DMS53 treated with DMSO at 0.1 percent for 48 hours (cell line): ENCODE data around the gene COL12A1.

Experiments
- DNase-seq: peaks from one replicate; lab custom pipeline; 2025; ENCODE audit not compliant: unreplicated experiment; lab: John Stamatoyannopoulos, UW

The COL12A1 gene

DNA sequence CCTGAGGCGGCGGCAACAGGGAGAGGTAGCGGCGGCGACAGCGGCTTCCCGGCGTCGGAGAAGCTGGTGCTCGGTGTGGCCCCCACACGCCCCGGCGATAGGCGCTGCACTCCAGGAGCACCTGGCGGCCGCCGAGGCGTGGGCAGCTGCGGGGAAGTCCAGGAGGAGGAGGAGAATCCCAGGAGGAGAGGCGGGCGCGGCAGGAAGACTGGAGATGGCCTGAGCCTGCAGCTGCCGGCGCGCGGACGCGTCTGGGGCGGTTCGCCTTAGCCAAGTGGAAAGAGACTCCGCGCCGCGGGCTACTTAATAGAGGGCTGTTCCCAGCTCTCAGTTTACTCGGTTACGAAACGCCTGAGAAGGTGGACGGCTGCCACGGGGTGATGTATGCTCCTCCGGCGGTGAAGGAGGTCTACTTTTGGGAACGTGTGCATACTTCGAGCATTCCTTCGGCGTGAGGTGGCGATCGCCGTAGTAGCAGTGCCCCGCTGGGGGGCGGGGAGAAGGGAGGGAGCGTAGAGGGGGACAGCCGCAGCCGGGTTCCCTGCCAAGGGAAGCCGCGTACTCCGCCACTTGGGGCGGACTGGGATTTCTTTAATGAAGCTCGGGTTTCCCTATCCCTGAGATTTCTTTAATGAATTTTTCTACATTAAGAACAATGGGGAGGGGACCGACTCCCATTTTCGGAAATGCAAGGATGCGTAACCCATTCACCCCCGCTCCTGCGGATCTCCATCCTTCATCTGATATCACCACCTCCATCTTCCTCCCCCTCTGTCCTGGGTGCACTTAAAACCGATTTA is at the start of gene COL12A1:
COL12A1 (minus strand) TSS at position 278 of the 800 bp plus-strand sequence. CDS start 3,261 bp downstream, outside the sequence.
- DNase-seq, result peak; percentile 66

GRCh38 chr6:75250552-75250951 is 44.7 kb upstream of the COL12A1 start:
- DNase-seq, result no peak

GRCh38 chr6:75249837-75250236 is 44.0 kb upstream of the COL12A1 start:
- no peak for DNase-seq

GRCh38 chr6:75246386-75246785 is 40.5 kb upstream of the COL12A1 start:
- no peak for DNase-seq

- DNase-seq, result no peak
Measured at GRCh38 chr6:75244063-75244584, 38.3 kb upstream of the COL12A1 start.

DNA sequence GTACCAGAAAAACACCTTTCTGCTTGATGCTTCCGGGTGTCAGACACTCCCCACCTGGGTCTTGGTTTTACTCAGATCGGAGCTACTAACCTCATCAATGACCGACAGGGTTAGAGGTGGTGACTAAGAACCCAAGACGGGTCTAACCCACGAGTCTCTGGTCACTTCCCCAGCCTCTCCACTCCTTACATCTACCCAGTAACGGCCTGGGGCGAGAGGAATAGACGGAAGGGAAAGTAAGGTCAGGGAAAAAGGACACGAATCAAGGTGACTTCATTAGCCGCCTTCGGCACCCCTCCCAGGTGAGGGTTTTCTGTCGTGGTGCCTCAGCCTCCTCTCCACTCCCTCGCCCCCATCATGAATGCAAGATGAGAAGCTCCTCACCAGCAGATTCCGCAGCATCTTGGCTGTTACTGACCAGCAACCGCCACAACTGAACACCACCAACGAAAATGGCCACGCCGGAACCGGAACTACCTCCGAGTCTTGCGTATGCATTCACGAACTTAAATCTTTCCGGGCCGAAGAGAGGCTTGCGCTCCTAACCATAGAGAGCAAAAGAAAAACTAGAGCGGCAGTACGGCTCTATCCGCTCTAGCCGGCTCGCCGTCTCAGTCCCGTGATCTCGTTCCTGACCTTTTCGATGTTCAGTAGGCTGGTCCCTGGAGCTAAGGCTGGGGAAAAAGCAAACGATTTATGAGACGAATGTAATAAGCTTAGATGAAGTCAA is 37.6 kb upstream of the COL12A1 start, which contains the start of gene COX7A2:
COX7A2 (minus strand) TSS at position 469 of the 730 bp plus-strand sequence; CDS start at position 402, 67 bp downstream.
- peak; percentile 99 for DNase-seq

DNA sequence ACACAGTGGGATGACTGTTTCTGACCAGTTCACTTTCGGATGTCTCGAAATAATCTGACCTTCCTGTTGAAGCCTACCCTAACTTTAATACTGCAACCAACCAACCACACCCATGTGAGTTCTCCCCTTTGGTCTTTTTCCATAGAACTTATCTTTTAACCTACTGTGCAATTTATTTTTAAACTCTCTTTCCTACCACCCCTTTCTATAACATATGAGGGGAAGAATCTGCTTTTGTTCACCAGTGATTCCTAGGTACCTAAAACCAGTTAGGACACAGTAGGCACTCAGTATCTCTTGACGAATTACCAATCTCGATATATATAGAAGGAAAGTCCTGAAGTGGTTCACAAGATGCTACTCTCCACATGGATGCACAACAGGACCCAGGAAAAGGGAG is 30.8 kb upstream of the COL12A1 start:
- no peak for DNase-seq

DNA sequence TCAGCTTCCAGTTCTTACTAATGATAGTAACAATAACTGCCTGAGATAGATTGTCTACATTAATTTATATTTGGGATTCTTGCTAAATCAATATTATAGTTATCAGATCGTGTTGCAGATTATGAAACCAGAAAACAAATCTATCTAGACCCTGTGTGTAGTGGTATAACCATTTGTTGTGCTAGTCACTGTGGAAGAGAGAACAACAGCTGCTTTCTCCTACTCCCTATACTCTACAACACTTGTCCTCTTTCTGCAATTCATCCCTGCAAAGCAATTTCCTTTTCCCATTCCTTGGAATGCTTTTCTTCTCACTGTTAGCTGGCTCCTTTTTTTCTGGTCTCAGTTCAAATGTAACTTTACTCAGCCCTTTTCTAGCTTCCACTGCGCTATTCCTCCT is 29.4 kb upstream of the COL12A1 start:
- no peak for DNase-seq

- DNase-seq, result no peak
Measured at GRCh38 chr6:75234126-75234865, 28.4 kb upstream of the COL12A1 start.

DNA sequence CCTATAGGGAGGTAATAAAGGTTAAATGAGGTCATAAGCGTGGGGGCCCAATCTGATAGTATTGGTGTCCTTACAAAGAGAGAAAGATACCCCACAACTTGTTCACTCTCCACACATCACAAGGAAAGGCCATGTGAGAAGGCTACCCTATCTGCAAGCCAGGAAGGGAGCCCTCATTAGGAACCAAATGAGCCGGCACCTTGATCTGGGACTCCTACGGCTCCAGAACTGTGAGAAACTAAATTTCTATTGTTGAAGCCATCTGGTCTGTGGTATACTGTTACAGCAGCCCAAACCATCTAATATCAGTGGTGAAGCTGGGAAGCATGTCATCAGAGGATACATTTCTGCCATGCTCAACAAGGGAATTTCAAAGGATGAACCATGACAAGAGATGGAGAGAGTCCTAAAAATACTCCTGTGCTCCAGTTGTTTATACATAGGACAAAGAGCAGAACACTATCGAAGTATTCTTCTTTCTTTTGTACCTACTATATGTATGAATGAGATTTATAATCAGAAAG is 27.3 kb upstream of the COL12A1 start:
- DNase-seq, result no peak

DNA sequence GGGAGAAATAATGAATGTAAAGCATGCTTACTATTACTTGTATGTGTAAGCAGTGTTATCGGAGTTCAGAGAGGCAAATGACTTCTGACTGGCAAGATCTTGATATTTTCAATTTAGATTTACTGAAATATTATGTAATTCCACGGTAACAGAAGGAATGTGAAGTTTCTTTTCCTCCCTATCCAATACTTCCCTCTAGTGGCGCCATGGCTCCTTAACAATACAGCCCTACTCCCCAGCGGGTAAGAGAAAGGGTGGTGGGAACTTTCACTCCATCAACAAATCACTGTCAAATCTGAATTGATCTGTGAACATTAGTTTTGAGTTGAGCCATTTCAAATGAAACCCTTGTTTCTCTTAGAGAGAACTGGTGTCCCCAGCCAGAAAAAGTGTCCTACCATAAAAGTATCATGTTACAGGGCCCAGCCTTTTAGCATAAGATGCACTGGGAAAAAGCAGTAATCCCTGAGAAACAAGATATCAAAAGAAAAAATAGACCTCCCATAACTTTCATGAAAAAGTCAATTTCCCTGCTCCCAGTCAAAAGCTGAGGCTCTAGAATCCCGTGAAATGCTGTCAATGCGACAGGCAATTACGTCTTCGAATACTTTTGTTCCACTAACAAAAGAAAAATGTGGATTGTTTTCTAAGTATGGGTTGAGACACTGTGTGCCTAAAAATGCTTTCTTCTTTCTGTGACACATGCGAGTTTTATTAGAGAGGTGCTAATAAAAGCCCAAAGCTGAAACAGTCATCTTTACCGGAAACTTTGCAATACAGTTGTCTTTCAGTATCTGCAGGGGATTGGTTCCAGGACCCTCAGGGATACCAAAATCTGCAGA is 24.9 kb upstream of the COL12A1 start:
- peak; percentile 47 for DNase-seq

DNA sequence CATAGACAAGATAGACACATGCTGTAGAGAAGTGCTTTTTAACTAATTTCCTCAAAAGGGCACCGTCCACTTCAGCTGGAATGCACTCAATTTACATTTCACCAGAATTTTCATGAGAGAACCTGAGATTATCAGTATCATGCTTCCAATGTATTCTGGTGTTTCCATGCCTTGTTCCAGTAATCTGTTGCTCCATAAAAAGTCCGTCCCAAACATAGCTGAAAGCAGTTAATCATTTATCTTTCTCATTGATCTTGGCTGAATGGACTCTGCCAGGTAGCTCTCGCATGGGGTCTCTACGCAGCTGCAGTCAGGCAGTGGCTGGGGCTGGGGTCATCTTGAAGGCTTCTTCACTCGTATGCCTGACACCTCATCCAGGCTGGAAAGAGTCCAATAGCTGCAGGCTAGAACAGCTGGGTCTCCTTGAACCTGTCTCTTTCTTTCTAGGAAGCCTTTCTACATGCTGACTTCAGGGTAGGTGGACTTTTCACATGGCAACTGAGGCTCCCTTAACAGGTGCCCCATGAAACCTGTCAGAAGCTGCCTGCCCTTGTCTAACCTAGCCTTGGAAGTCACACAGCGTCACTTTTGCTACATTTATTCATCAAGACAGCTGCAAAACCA is 18.6 kb upstream of the COL12A1 start:
- no peak for DNase-seq

DNA sequence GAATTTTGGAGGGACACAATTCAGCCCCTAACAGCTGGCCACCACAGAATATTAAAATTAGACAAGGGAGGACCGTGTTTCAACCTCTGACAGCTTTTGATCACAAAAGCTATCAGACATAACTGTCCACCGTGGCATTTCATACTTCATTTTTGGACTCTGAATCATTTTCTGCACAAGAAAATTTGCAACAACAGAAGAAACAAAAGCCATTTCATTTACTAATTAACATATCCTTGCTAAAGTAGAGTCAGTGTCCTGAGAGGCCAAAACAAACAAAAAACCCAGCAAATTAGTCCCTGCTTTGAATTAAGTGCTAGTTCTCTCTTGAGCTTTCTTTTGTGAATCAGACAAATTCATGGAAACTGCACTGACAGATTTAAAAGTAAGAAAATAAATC is 17.6 kb upstream of the COL12A1 start:
- no peak for DNase-seq

GRCh38 chr6:75222261-75222660 is 16.4 kb upstream of the COL12A1 start:
- DNase-seq, result no peak

DNA sequence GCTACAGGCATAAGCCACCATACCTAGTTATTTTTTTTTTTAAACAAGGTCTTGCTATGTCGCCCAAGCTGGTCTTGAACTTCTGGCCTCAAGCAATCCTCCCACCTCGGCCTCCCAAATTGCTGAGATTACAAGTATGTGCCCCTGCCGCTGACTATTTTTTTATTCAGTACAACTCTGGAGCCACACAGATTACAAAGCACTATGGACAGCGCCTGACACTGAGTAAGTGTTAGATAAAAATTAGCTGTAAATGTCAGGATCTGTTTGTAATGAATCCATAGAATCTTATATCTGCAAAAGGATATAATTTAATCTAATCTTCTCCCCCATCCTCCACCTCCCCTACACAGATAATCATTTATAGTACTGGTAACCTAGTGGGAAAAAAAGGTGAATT is 15.3 kb upstream of the COL12A1 start:
- DNase-seq, result no peak

GRCh38 chr6:75220357-75220756 is 14.5 kb upstream of the COL12A1 start:
- DNase-seq, result no peak

GRCh38 chr6:75219263-75219662 is 13.4 kb upstream of the COL12A1 start:
- no peak for DNase-seq

- peak; percentile 38 for DNase-seq
Measured at GRCh38 chr6:75217193-75217592, 11.3 kb upstream of the COL12A1 start.

GRCh38 chr6:75215291-75215690 is 9.4 kb upstream of the COL12A1 start:
- DNase-seq, result no peak

DNA sequence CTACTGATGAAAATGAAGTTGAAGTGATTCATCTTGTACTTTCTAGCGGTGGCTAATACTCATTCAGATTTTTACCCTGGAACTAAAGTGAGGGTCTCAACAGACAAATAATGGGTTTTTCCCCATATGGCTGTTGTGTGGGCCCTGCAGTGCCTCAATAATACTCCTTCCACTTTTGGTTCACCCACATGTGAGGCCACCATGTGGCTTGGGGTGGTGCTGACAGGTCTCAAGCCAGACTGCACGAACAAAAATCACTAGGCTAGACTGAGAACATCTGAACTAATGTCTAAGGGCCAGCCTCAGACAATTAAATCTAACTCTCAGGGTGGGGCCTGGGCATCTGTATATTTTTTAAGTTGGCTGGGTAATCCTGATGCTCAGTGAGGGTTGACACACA is 7.9 kb upstream of the COL12A1 start:
- DNase-seq, result no peak
